HepG2 (cell line): Measurements from ENCODE around the gene RAC3. TPM values are rescaled to one million over a fixed set of nuclear protein-coding genes. Genes with fewer than 3 reads are reported as not detected.

Experiments used
- ATRX ChIP-seq: sonication (generic); formaldehyde crosslinking; IDR thresholded peaks from 2 replicates; pipeline ENCODE4 v1.4.0; 2020; ENCODE audit warnings: missing genetic modification reagents, borderline replicate concordance
- GMEB2 ChIP-seq: IDR thresholded peaks from 2 replicates; pipeline ENCODE4 v1.6.1; 2016; ENCODE audit warnings: missing biosample characterization, missing genetic modification reagents, low read depth
- MTA3 ChIP-seq: sonication (generic); formaldehyde crosslinking; IDR thresholded peaks from 2 replicates; pipeline ENCODE4 v1.4.0; 2020; ENCODE audit warnings: missing genetic modification reagents
- PATZ1 ChIP-seq: sonication (generic); formaldehyde crosslinking; IDR thresholded peaks from 2 replicates; pipeline ENCODE4 v1.4.0; 2020; ENCODE audit warnings: missing genetic modification reagents
- PHF8 ChIP-seq: sonication (generic); formaldehyde crosslinking; IDR thresholded peaks from 2 replicates; pipeline ENCODE4 v1.5.0; 2020; ENCODE audit warnings: missing genetic modification reagents
- PRMT3 ChIP-seq: sonication (generic); formaldehyde crosslinking; IDR thresholded peaks from 2 replicates; pipeline ENCODE4 v1.8.1; 2022; ENCODE audit warnings: low read depth, mild to moderate bottlenecking, moderate library complexity, missing genetic modification reagents, borderline replicate concordance
- RAD21 ChIP-seq: fragments of 450-650 bp; formaldehyde crosslinking; IDR thresholded peaks from 2 replicates; pipeline ENCODE4 v1.5.0; 2020; ENCODE audit warnings: mild to moderate bottlenecking
- RXRA ChIP-seq: sonication (generic); formaldehyde crosslinking; IDR thresholded peaks from 2 replicates; pipeline ENCODE4 v1.5.1; 2020; ENCODE audit warnings: missing genetic modification reagents
- SALL1 ChIP-seq: sonication (generic); formaldehyde crosslinking; IDR thresholded peaks from 2 replicates; pipeline ENCODE4 v1.8.0; 2022; ENCODE audit warnings: mild to moderate bottlenecking, missing genetic modification reagents
- SOX6 ChIP-seq, 2 experiments: fragments of 450-650 bp in 1 of 2; sonication (generic) in 1 of 2; formaldehyde crosslinking in 1 of 2; IDR thresholded peaks; 2 replicates each; pipeline versions ENCODE4 v1.4.0 to v1.6.1; 2017 to 2020; ENCODE audit warnings: antibody characterized with exemption in 1 of 2, mild to moderate bottlenecking in 1 of 2, missing genetic modification reagents in 1 of 2
- SP1 ChIP-seq, 2 experiments: fragments of 450-650 bp in 1 of 2; sonication (generic) in 1 of 2; formaldehyde crosslinking in 1 of 2; IDR thresholded peaks; 2 replicates each; pipeline versions ENCODE4 v1.4.0 to v1.6.1; 2016 to 2020; ENCODE audit warnings: missing genetic modification reagents in 1 of 2
- TAF15 ChIP-seq: fragments of 200-400 bp; formaldehyde crosslinking; IDR thresholded peaks from one replicate; pipeline ENCODE4 v1.6.1; 2018; ENCODE audit warnings: mild to moderate bottlenecking, low read depth, low read length; ENCODE audit not compliant: poor library complexity, severe bottlenecking
- ZFX ChIP-seq: sonication (generic); formaldehyde crosslinking; IDR thresholded peaks from 2 replicates; pipeline ENCODE4 v1.4.0; 2020; ENCODE audit warnings: mild to moderate bottlenecking, low read depth, missing genetic modification reagents, moderate library complexity
- ZFY ChIP-seq: sonication (generic); formaldehyde crosslinking; IDR thresholded peaks from 2 replicates; pipeline ENCODE4 v1.4.0; 2020; ENCODE audit warnings: missing genetic modification reagents
- ZNF3 ChIP-seq: IDR thresholded peaks from 2 replicates; pipeline ENCODE4 v1.7.0; 2017; ENCODE audit warnings: inconsistent platforms
- ZNF367 ChIP-seq: sonication (generic); formaldehyde crosslinking; IDR thresholded peaks from 2 replicates; pipeline ENCODE4 v1.4.0; 2020; ENCODE audit warnings: missing genetic modification reagents, borderline replicate concordance
- ZNF468 ChIP-seq: sonication (generic); formaldehyde crosslinking; IDR thresholded peaks from 2 replicates; pipeline ENCODE4 v1.8.0; 2022; ENCODE audit warnings: mild to moderate bottlenecking, moderate library complexity, missing genetic modification reagents
- ZNF660 ChIP-seq: sonication (generic); formaldehyde crosslinking; IDR thresholded peaks from 2 replicates; pipeline ENCODE4 v1.5.1; 2020; ENCODE audit warnings: mild to moderate bottlenecking, low read depth, missing genetic modification reagents, borderline replicate concordance
- polyA plus RNA-seq, 8 experiments: library from polyadenylated mRNA; depleted of rRNA in 3 of 8; stranded (reverse) in 7 of 8; unstranded in 1 of 8; fragments of >200 nt; fragmentation: Illumina TruSeq in 4 of 8; extraction: Trizol in 4 of 8; gene quantifications; 2 replicates each; pipeline versions ENCODE4 v1.2.1 to v1.2.3, GENCODE V29; 2011 to 2016; ENCODE audit warnings: low read depth in 4 of 8, missing spikeins in 1 of 8, mixed read lengths in 1 of 8; ENCODE audit not compliant: insufficient read depth in 1 of 8
- total RNA-seq, 5 experiments: library from RNA; depleted of rRNA; stranded (reverse); fragments of >200 nt; fragmentation: Illumina TruSeq; extraction: Trizol; gene quantifications; 2 replicates each; pipeline ENCODE4 v1.2.3, GENCODE V29; 2016; ENCODE audit warnings: low read depth in 1 of 5
- TF ChIP-seq, protein P1 (sequence below): sonication (generic); formaldehyde crosslinking; IDR thresholded peaks from 2 replicates; pipeline ENCODE4 v1.4.0; 2020; ENCODE audit warnings: missing genetic modification reagents, mild to moderate bottlenecking, borderline replicate concordance
- TF ChIP-seq, protein P2 (sequence below): sonication (generic); formaldehyde crosslinking; IDR thresholded peaks from 2 replicates; pipeline ENCODE4 v1.5.1; 2020; ENCODE audit warnings: missing genetic modification reagents, mild to moderate bottlenecking, borderline replicate concordance

The RAC3 gene
- total and polyA plus RNA-seq, 2 of the 13 experiments (the other 11 are each of a cell fraction or from before 2014, with no cell fraction given) = 10.5 to 21.3 TPM

GRCh38 chr17:82018152-82018988, 13.1 kb upstream of the RAC3 start (continued):
- peak; percentile 51 for TF ChIP-seq PATZ1 (CRISPR knock-in tag)
- no peak for TF ChIP-seq ZFX (CRISPR knock-in tag)
- TF ChIP-seq GMEB2 (CRISPR knock-in tag) = no peak
- no peak for TF ChIP-seq ZNF660
- no peak for TF ChIP-seq ZFY (CRISPR knock-in tag)
- TF ChIP-seq, protein P1, sequence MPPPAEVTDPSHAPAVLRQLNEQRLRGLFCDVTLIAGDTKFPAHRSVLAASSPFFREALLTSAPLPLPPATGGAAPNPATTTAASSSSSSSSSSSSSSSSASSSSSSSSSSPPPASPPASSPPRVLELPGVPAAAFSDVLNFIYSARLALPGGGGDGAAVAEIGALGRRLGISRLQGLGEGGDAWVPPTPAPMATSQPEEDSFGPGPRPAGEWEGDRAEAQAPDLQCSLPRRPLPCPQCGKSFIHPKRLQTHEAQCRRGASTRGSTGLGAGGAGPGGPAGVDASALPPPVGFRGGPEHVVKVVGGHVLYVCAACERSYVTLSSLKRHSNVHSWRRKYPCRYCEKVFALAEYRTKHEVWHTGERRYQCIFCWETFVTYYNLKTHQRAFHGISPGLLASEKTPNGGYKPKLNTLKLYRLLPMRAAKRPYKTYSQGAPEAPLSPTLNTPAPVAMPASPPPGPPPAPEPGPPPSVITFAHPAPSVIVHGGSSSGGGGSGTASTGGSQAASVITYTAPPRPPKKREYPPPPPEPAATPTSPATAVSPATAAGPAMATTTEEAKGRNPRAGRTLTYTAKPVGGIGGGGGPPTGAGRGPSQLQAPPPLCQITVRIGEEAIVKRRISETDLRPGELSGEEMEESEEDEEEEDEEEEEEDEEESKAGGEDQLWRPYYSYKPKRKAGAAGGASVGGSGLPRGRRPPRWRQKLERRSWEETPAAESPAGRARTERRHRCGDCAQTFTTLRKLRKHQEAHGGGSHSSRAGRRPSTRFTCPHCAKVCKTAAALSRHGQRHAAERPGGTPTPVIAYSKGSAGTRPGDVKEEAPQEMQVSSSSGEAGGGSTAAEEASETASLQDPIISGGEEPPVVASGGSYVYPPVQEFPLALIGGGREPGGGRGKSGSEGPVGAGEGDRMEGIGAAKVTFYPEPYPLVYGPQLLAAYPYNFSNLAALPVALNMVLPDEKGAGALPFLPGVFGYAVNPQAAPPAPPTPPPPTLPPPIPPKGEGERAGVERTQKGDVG (CRISPR knock-in tag) = no peak; the same call in 1 of the 2 replicates
- TF ChIP-seq RAD21 = no peak
- no peak for TF ChIP-seq SOX6 (IDR thresholded peaks at IDR 0.05)
- no peak for TF ChIP-seq SOX6 (CRISPR knock-in tag; IDR thresholded peaks at IDR 0.05)
- TF ChIP-seq SALL1 = no peak; the same call in 1 of the 2 replicates
- no peak for TF ChIP-seq ZNF468 (CRISPR knock-in tag)
- TF ChIP-seq SP1 (IDR thresholded peaks at IDR 0.05) = no peak
- no peak for TF ChIP-seq SP1 (CRISPR knock-in tag; IDR thresholded peaks at IDR 0.05)
- TF ChIP-seq TAF15 = peak; percentile 55
- no peak for TF ChIP-seq ZNF367 (CRISPR knock-in tag)
- no peak for TF ChIP-seq ZNF3 (CRISPR knock-in tag)
- no peak; the same call in 1 of the 2 replicates for TF ChIP-seq PRMT3 (CRISPR knock-in tag)
- peak; percentile 26; the same call in 1 of the 2 replicates for TF ChIP-seq RXRA
- TF ChIP-seq, protein P2, sequence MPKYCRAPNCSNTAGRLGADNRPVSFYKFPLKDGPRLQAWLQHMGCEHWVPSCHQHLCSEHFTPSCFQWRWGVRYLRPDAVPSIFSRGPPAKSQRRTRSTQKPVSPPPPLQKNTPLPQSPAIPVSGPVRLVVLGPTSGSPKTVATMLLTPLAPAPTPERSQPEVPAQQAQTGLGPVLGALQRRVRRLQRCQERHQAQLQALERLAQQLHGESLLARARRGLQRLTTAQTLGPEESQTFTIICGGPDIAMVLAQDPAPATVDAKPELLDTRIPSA (CRISPR knock-in tag) = no peak
- no peak for TF ChIP-seq MTA3
- no peak; the same call in 1 of the 2 replicates for TF ChIP-seq PHF8
- TF ChIP-seq ATRX (CRISPR knock-in tag) = no peak
